Right kidney (tissue), 1 donor: ENCODE results near the gene HMCN2.

Experiments
- DNase-seq: peaks from one replicate; pipeline ENCODE4 v3.0.0-alpha.2; 2016

The HMCN2 gene

DNA sequence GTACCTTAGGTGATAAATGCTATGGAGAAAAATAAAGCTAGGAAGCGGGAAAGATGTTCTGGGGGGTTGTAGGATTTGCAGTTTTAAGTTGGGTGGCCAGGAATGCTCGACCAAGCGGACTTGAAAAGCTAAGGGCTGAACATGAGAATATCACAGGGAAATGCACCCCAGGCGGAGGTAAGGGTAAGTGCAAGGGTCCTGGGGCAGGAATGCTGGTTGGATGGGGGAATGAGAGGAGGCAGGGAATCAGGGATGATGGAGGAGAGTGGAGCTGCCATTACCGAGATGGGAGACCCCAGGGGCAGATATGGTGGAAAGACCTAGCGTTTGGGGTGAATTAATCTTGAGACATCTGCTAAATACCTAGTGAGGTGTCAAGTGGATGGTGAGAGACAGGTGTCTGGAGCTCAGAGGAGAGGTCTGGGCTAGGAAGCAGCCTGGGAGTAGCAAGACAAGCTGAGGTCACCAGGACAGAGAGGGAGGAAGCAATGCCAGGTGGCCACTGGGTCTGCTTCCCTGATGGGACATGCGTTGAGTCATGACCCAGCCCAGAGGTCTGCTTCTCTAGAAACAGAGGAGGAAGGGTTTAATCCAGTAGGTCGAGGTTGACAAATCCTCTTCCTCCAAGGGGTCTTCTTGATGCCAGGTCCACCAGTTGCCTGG lies 101.5 kb downstream of the HMCN2 start:
- DNase-seq, result no peak

DNA sequence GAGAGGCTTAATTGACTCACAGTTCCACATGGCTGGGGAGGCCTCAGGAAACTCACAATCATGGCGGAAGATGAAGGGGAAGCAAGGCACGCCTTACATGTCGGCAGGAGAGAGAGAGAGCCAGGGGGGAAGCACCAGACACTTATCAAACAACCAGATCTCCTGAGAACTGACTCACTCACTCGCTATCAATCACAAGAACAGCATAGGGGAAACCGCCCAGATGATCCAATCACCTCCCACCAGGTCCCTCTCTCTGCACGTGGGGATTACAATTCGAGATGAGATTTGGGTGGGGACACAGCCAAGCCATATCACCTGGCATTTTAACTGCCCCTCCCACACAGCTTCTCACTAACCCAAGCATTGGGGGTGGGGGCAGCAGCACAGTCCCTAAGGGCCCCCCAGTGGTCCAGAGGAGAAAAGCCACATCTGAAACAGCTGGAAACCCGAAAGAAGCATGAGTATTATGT lies 103.1 kb downstream of the HMCN2 start:
- DNase-seq, result no peak

DNA sequence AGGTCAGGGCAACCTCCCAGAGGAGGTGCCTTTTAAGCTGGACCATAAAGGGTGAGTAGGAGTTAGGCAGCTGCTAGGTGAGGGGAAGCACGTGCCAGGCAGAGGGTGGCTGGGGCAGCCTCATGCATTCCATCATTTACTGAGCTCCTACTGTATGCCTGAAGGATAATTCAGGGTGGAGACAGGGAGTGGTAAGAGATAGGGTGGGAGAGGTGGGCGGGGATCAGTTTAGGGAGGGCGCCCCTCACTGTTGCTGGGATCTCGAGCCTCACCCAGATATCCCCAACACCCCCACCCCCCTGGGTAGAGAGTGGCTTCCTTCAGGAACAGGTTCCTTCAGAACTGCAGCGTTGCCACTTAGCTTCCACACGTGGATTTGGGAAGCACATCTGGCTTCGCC lies 104.7 kb downstream of the HMCN2 start:
- no peak for DNase-seq

DNA sequence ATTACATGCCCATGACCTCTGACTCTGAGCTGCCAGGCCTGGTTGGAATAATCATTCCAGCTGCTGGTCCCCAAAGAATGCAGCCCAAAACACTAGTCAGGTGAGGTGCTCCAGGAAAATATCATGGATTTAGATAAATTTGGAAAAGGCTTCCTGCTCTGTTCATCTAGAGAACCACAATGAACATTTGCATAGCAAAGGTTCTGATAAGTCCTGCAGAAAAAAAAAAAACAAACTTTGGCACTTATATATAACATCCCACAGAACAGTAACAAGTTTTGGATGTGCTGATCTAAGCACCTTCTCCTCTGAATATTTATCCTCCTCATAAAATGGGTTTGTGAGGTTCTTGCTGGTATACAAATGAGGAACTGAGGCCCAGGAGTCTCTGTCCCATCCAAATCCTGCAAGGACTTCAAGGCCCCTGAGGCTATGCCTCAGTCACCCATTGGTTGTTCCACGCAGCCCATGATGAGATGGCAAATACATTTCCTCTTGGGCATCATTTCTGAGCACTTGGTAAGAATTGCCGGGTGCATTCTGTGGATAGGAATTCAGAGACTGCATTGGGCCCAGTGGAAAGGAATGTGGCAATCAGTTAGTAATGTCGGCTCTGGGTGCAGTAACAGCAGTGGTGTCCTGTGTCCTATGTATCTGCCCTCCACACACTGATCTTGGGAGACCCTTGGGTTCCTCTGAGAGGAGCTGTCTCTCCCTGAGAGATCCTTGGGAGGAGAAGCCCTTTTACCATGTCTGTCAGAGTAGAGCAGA lies 105.8 kb downstream of the HMCN2 start:
- no peak for DNase-seq

DNA sequence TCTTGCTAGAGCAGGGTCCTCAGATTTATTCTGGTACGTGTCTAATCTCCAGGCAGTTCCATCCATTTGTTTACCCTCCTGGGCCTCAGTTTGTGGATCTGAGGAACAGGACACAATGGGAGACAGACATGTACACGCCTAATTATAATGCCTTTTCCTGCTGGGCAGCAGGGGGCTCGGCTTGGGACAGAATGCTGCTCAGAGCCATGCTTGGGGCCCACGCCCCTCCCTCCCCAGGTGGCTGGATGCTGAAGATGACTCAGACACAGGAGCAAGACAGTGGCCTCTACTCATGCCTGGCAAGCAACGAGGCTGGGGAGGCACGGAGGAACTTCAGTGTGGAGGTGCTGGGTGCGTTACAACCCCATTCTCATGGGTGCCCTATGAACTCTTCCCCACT lies 106.5 kb downstream of the HMCN2 start:
- DNase-seq, result no peak

DNA sequence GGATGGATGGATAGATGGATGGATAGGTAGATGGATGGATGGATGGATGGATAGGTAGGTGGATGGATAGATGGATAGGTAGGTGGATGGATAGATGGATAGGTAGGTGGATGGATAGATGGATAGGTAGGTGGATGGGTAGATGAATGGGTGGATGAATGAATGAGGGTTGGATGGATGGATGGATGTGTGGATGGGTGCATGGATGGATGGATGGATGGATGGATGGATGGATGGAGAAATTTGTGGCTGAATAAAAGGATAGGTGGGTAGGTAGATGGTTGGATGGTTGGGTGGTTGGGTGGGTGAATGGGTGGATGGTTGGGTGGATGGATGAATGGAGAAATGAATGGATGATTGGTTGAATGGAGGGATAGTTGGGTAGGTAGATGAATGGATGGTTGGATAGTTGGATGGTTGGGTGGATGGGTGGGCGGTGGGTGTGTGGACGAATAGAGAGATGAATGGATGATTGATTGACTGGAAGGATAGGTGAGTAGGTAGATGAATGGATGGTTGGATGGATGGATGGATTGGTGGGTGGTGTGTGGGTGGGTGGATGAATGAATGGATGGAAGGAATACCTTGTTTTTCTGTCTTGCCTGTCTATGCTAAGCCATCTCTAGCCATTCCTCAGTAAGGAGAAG lies 108.2 kb downstream of the HMCN2 start:
- no peak for DNase-seq

DNA sequence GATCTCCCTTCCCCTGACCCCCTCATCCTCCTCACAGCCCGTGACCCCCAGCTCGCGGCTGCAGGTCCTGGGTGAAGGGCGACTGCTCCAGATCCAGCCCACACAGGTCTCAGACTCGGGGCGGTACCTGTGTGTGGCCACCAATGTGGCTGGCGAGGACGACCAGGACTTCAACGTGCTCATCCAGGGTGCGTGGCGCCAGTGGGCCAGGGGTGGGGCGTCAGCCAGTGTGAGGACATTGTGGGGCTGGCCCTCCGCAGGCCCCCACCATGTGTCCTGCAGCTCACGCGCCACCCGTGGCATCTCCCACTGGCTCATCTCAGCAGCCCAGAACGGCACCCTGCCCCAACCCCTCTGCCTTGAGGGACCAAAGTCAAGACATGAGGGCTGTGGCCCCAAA lies 112.1 kb downstream of the HMCN2 start:
- no peak for DNase-seq

DNA sequence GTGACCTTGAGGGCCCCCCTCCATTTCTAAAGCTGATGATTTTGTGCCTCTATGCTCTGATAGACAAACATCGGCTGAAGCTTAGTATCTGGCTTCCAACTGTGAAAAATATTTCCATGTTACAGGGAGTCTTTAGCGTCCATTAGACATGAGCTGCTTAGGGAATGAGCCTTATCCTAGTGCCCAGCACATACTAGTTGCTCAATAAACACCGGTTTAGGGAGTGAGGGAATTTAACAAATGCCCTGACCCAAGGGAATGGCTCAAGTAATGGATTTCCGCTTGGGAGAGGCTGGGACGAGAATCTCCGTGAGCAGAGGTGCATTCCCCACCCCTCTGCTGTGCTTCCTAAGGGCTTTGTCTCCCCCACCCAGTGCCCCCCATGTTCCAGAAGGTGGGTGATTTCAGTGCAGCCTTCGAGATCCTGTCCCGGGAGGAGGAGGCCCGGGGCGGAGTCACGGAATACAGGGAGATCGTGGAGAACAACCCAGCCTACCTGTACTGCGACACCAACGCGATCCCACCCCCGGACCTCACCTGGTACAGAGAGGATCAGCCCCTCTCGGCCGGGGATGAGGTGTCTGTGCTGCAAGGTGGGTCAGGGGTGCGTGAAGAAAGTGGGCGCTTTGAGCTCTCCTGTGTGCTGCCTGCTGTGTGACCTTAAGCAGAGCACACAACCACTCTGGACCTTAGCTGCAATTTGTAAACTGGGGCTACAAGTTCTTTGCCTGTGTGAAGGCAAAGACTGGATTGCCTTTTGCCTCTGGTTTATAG lies 113.5 kb downstream of the HMCN2 start:
- no peak for DNase-seq

DNA sequence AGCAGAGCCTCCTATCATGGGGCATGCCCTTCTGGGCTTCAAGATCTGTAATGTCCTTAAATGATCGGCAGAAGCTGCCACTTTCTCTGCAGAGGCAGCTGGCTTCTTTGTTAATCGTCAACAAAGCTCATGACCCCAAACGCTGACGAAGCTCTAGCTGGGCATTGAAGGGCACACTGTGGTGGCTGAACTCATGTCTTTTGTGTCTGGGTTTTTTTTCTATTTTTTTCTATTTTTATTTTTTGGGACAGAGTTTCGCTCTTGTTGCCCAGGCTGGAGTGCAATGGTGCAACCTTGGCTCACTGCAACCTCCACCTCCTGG lies 114.0 kb downstream of the HMCN2 start:
- no peak for DNase-seq

DNA sequence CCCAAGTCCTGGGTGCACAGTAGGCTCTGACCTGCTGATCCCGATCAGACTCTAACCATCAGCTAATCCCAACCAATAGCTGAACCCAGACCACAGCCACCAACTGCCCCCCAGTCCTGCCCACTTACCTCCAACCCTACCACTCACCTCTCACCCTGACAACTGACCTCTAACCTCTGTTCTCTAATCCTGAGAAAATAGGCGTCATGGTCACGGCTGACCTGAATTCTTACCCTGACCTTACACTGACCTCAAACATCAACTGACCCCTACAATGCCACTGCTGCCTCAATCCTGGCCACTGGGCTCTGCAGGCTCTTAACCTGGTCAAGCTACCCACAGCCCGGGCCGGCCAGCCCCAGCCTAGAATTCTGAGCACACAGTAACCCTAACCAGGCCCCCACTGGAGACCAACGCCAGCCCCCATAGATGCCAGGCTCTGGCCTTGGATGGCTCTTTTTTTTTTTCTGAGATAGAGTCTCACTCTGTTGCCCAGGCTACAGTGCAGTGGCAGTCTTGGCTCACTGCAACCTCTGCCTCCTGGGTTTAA lies 115.4 kb downstream of the HMCN2 start:
- no peak for DNase-seq

DNA sequence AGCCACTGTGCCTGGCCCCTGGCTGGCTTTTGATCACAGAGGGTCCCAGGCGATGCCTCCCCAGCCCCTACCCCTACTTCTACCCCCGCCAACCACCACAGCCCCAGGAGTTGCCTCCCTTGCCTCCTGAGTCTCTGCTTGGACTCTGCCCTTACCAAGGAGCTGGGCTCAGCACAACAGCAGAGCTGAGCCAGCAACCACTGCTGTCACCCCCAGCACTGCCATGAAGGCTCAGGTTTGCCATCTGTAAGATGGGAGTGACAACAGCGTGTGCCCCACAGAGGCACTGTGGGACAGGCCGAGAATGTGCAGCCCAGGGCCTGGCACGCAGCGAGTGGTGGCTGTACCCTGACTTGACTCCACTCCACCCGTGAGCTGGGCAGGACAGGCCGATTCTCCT lies 116.1 kb downstream of the HMCN2 start:
- no peak for DNase-seq

DNA sequence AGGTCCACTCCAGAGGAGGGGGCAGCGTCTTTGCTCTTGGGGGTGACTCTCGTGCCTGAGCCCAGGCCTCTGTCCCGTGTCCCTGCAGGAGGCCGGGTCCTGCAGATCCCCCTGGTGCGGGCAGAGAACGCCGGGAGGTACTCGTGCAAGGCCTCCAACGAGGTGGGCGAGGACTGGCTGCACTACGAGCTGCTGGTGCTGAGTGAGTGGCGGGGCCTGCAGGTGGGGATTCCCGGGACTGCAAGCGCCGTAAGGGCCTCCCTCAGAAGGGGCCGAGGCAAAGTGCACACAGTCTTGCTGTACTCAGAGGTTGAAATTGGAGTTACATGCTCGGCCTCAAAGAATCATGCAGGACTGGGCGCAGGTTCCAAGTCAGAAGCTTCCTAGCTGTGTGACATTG lies 116.5 kb downstream of the HMCN2 start:
- DNase-seq, result no peak

DNA sequence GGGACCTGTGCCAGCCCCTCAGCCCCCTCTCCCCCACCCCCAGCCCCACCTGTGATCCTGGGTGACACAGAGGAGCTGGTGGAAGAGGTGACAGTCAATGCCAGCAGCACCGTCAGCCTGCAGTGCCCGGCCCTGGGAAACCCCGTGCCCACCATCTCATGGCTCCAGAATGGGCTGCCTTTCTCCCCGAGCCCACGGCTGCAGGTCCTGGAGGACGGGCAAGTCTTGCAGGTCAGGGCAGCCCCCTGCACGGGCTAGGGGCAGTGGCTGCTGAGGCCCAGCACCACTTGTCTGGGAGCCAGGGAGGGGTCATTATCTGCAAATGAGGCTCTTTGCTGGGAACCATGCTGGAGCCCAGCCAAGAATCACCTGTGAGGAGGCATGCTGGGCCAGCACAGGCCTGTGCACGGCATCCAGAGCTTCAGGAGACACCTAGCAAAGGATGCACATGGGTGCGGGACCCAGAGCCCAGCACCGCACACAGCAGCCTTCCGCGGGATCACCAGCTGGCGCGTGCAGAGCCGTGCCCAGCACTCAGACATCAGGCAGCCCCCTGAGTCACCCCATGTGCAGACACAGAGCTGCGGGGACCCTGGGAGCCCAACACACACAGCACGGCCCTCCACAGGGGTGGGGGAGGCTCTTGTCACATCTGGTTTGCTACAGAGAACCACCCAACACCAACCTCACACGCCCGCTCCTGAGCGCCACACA lies 117.2 kb downstream of the HMCN2 start:
- no peak for DNase-seq

DNA sequence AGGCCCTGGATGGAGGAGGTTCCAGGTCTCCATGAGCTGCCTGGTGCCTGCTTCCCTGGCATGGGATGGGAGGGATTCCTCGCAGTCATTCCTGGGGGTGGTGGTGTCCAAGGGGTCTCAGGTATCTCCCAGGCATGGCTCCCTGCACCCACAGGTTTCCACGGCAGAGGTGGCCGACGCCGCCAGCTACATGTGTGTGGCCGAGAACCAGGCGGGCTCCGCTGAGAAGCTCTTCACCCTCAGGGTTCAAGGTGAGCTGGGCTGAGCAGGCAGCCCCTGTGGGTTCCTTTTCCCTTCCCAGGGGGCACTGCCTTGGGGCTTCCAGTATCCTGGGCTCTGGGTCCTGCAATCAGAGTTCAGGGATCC lies 117.8 kb downstream of the HMCN2 start:
- DNase-seq, result no peak

DNA sequence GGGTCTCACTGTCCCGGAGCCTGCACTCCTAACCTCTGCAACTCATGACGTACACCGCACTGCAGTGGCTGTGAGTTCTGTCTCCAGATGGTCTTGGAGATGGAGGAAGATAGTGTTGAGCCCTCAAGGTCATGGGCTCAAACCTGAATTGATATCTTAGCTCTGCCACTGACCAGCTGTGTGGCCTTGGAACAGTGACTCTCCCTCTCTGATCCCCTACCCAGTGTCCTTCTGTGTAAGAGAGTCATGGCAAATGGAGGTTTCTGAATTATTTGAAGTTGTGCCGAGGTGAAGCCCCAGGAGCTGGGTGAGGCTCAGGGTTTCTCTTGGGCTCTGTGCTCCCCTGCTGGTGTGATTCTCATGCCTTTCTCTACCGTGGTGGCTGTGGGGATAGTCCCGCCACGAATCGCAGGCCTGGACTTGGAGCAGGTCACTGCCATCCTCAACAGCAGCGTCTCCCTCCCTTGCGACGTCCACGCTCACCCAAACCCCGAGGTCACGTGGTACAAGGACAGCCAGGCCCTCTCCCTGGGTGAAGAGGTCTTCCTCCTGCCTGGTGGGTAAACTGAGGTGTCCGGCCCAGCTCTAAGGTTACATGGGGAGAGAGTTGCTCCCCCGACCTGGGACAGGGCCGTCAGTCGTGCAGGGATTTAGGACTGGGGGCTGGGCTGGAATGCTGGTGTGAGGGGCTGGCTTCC lies 118.6 kb downstream of the HMCN2 start:
- no peak for DNase-seq

DNA sequence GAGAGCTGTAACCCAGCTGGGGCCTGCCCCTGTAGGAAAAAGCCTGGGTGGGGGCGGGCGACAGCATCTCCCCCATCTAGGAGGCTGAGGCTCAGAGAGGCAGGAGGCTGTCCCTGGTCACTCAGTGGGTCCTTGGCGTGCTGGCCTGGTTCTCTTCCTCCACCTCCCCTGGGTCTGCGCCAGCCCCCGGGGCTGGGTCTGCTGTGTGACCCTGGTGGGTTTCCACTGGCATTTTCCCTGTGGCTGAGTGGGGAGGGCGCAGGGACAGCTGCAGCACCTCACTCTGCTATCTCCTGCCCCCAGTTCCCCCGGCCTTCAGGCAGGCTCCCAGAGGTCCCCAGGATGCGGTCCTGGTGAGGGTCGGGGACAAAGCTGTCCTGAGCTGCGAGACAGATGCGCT lies 119.7 kb downstream of the HMCN2 start:
- DNase-seq, result no peak

DNA sequence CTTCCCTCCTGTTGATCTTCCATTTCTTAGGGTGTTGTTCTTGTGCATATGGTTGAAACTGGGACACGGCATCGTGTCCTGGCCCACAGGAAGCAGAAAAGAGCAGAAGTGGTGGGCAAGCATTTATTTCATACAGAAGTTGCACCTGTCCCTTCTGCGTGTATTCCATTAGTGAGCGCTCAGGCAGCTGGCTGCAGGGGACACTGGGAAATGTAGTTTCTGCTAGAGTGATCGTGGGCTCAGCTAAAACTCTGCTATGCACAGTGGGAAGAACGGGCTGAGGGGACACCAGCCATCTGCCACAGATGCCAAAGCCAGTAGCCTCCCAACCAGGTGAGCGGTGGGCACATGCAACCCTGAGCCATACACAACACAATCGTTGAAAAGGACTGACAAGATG lies 121.8 kb downstream of the HMCN2 start:
- DNase-seq, result no peak

DNA sequence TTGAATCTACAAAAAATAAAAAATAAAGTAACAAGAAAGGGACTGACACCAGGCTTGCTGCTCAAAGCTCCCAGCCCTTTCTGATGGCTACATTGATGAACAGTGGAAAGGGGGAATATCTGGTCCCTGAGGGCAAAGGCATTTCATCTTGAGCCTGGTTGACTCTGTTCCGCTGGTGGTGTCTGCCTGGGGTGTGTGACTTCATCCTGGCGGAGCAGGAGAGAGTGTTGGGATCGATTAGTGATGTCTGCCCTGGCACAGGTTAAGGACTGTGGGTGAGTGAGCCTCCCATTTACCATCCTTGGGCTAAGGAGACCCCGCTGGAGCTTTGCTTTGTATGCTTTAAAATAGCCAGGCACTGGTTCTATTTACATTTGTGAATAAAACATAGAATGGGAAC lies 122.3 kb downstream of the HMCN2 start:
- no peak for DNase-seq

DNA sequence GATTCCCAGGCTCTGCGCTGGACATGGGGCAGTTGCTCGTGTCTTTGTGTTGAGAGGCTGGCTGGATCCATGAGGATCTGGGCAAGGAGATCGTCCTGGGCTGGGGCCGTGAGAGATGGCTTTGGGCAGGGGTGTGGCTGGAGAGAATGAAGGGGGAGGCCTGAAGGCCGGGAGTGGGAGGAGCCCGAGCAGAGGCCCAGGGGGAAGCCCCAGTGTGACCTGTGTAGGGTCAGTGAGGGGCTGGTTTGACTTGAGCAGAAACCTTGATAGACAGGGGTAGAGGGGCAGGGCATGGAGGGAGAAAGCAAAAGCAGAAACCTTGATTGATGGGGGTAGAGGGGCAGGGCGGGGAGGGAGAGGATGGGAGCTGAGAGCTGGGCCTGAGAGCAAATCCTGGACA lies 124.8 kb downstream of the HMCN2 start:
- DNase-seq, result no peak

DNA sequence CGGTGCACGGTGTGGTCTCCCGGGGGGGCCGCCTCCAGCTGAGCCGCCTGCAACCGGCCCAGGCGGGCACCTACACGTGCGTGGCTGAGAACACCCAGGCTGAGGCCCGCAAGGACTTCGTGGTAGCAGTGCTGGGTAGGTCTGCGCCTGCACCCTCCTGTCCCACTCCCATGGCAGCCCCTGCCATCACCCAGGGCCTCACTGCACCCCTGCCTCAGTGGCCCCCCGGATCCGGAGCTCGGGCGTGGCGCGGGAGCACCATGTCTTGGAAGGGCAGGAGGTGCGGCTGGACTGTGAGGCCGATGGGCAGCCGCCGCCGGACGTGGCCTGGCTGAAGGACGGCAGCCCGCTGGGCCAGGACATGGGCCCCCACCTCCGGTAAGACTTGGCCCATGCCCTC lies 125.4 kb downstream of the HMCN2 start:
- no peak for DNase-seq

DNA sequence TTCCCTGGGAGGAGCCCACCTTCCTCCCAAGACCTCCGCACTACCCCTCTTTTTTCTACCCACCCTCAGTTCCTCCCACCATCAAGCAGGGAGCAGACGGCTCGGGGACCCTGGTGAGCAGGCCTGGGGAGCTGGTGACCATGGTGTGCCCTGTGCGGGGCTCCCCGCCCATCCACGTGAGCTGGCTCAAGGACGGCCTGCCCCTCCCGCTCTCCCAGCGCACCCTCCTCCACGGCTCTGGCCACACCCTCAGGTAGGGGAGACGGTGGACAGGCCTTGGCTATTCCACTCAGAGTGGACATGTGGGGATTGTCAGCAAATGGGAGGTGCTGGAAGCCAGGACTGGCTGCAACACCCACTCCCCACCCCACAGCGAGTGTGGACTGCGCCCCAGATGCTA lies 126.3 kb downstream of the HMCN2 start:
- no peak for DNase-seq

DNA sequence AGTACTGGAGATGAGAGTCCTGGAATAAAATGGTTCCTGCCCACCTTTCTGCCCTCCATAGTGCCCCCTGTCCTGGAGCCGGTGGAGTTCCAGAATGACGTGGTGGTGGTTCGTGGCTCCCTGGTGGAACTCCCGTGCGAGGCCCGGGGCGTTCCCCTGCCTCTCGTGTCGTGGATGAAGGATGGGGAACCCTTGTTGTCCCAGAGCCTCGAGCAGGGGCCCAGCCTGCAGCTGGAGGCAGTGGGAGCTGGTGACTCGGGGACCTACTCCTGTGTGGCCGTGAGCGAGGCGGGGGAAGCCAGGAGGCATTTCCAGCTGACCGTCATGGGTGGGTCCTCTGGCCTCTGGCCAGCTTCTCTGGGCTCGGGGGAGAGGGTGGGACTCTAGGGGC lies 128.1 kb downstream of the HMCN2 start:
- DNase-seq, result no peak
